Measurements from ENCODE around the gene NANOS3. TPM values are rescaled to one million over a fixed set of nuclear protein-coding genes. Genes with fewer than 3 reads are reported as not detected.

NANOS3 gene
- total and polyA plus RNA-seq, 9 of the 15 experiments (the other 6 are each of a cell fraction or from before 2014, with no cell fraction given): not detected

GRCh38 chr19:13899912-13900584 lies 23.1 kb downstream of the NANOS3 start (continued):
- TF ChIP-seq ZNF318 (IDR thresholded peaks at IDR 0.05; ENCODE audit: borderline replicate concordance in 1 of 2, low read depth in 1 of 2): no peak
- no peak for TF ChIP-seq SNIP1 (IDR thresholded peaks at IDR 0.05; ENCODE audit: low read depth)
- no peak for TF ChIP-seq GTF3C2 (IDR thresholded peaks at IDR 0.05; ENCODE audit: borderline replicate concordance, extremely low read depth, insufficient read length)
- TF ChIP-seq BRCA1 (IDR thresholded peaks at IDR 0.05): no peak
- no peak for TF ChIP-seq BRCA1 (CRISPR knock-in tag; IDR thresholded peaks at IDR 0.05)
